DMS114 treated with DMSO at 0.1 percent for 48 hours (cell line): ENCODE results near the gene SPRYD4.
"Not testable (repeated sequence)": the region's sequence is repeated elsewhere in the genome, so short reads cannot be mapped to it uniquely, and the experiment has no call there.

Source experiments
- DNase-seq: peaks from one replicate; lab custom pipeline; 2025; ENCODE audit not compliant: unreplicated experiment; lab: John Stamatoyannopoulos, UW

SPRYD4 gene

DNA sequence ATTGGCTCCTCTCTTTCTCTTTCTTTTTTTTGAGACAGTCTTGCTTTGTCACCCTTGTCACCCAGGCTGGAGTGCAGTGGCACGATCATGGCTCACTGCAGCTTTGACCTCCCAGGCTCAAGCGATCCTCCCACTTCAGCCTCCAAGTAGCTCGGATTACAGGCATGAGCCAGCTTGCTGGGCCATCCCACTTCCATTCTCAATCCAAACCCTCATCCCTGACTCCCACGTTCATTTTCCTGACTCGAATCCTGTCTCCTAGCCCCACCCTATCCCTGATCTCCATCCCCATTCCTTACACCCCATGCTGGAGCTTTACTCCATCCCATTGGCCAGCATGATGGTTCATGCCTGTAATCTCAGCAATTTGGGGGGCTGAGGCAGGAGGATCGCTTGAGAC is 7.8 kb downstream of the SPRYD4 start:
- no peak for DNase-seq

DNA sequence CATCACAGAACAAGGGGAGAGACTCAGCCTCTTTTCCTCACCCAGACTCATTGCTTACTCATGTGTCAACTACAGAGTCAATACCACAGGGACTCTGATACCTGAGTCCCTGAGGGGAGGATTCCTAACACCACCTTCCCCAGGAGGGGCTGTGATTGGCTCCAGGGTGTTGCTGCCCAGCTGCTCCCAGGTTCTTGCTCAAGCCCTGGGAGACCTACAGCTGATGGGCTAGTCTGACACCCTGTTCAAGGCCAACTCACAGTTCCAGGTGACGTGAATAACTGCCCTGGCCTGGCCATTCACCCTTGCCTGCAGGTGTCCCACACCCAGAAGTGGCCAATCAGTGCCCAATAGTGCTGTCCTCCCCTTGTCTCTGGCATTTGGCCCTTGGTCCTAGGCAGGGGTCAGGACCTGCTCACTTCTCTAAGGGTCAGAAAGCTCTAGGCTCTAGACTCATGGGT is 8.6 kb downstream of the SPRYD4 start:
- no peak for DNase-seq

DNA sequence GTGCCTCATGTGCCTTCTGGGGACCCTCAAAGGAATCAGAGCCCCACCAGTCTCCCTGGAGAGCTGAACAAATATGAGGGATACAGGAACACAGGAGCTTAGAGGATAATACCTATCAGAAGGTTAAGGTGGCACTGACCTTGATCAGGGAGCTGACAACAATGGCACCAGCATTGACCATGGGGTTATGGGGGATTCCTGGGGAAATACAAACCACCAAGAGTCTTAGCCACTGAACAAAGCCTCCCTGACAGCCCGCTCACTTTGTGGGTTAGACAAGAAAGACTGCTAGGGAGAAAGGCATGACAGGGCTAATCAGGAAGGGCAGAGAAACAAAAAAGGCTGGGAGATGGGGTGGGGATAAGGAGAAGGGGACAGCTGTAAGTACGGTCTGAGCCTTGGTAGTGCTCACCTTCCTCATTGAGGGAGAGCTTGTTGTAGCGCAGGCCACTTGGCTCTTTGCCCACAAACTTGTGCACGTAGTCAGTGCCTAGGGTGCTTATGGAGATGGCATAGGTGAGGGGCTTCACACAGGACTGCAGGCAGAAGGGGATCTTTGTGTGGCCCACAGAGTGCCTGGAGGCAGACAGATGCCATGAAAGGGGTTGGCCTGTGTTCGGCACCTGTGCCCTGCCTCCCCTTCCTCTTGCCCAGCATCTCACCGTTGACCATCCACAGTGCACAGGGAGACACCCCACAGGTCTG is 9.3 kb downstream of the SPRYD4 start:
- DNase-seq, result no peak

- DNase-seq, result no peak
These were observed 11.2 kb downstream of the SPRYD4 start for GRCh38 chr12:56479625-56480024.

GRCh38 chr12:56484566-56484965 is 16.2 kb downstream of the SPRYD4 start:
- DNase-seq, result no peak

GRCh38 chr12:56486694-56487093 is 18.3 kb downstream of the SPRYD4 start:
- DNase-seq, result no peak

DNA sequence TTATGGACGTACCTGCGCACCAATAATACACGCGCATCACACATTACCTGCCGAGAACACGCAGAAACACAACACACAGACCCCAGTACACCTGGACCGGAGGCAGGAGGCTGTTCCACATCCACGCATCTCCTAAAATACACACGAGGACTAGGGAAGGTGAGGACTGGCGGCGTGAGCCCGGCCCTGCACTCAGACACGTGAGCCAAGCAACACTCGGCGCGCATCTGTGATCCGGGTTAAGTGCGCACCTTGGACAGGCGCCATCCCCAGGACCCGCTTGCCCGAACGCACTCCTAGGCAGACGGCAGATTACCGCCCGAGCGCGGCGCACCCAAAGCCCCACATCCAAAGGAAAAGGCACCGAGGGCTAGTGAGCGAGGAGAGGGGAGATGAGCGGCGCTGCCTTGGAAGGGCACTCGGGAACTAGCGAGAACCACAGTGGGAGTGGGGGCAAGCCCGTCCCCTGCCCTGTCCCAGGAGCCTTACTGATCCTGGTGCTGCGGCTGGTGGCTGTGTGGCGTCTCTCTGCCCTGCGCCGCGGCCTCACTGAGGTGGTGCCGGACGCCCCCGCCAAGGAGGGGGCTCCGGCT is 19.2 kb downstream of the SPRYD4 start:
- DNase-seq, result no peak

DNA sequence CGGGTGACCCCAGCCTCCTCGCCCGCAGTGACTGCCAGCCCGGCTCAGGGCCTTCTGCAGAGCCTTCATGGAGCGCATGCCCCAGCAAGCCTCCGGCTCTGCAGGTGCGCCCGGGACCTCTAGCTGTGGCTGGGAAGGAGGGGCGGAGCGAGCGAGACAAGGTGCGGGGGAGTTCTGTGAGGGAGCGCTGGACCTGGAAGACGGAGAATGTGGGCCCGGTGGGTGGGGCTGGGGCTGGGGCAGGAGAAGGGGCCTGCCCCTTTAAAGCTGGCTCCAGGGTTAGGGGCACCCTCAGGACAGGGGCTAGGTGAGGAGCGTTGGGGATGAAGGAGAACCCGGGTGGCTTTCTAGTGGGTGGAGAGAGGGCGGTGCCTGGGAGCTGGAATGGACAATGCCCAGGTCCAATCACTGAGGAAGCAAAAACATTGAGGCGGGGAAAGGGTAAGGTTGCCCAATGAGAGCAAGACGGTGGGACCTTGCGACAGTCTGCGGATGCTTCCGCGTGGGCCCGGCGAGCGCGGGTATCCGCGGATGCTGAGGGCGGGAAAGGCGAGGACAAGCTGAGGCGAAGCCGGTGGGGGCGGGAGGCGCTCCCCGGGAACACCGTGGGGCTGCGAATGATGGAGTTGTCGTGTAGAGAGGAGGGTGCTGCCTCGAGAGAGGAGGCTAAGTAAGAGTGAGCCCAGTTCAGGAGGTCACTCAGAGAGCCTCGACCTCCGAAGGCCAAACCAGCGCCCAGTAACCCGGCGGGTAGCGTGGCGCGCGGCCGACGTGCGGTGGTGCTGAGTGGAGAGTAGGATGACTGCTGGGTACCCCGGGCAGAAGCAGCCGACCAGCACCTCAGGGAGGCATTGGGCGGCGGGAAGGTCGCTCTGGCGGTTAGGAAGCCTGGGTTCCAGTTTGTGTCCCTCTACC is 19.9 kb downstream of the SPRYD4 start, which contains the start of gene GLS2:
GLS2 (minus strand) TSS at position 121 of the 915 bp plus-strand sequence; CDS start at position 78, 43 bp downstream.
- DNase-seq, result peak; percentile 89

DNA sequence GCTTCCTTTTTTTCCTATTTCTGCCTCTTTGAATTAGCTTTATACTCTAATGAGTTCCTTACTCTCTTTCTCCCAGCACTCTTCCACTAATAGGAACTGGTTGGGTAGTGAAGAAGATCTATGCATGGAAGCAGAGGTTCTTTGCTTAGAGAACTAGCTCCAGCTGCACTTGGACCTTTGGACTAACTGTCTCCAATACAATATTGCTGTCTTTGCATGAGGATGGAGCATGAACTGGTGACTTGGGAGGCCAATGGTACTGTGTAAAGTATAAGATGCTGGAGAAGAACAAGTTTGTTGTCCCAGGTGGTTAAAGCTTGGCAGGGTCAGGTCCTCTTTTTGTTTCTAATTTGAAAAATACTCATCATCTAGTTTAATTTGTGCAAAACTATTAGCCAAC is 22.0 kb downstream of the SPRYD4 start:
- no peak for DNase-seq

GRCh38 chr12:56493409-56494105 is 25.2 kb downstream of the SPRYD4 start:
- DNase-seq, result not testable (repeated sequence)

DNA sequence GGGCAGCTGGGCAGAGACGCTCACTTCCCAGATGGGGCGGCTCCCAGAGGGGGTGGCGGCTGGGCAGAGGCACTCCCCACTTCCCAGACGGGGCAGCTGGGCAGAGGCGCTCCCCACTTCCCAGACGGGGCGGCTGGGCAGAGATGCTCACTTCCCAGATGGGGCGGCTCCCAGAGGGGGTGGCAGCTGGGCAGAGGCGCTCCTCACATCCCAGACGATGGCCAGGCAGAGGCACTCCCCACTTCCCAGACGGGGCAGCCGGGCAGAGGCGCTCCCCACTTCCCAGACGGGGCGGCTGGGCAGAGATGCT is 25.7 kb downstream of the SPRYD4 start:
- not testable (repeated sequence) for DNase-seq

DNA sequence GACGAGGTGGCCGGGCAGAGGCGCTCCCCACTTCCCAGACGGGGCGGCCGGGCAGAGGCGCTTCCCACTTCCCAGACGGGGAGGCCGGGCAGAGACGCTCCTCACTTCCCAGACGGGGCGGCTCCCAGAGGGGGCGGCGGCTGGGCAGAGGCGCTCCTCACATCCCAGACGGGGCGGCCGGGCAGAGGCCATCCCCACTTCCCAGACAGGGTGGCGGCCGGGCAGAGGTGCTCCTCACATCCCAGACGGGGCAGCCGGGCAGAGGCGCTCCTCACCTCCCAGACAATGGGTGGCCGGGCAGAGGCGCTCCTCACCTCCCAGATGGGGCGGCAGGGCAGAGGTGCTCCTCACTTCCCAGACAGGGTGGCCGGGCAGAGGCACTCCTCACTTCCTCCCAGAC is 26.1 kb downstream of the SPRYD4 start:
- DNase-seq, result not testable (repeated sequence)

GRCh38 chr12:56496704-56497103 is 28.3 kb downstream of the SPRYD4 start:
- not testable (repeated sequence) for DNase-seq

- not testable (repeated sequence) for DNase-seq
These were observed 29.9 kb downstream of the SPRYD4 start for GRCh38 chr12:56498126-56498902.

DNA sequence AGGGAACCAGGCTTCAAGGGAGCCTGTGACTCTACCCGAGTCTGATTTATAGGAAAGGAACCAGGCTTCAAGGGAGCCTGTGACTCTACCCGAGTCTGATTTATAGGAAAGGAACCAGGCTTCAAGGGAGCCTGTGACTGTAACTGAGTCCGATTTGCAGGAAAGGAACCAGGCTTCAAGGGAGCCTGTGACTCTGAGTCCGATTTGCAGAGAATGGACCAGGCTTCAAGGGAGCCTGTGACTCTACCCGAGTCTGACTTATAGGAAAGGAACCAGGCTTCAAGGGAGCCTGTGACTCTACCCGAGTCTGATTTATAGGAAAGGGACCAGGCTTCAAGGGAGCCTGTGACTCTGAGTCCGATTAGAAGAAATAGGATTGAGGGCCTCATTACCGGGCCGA is 31.1 kb downstream of the SPRYD4 start:
- not testable (repeated sequence) for DNase-seq

GRCh38 chr12:56499879-56500278 is 31.5 kb downstream of the SPRYD4 start:
- DNase-seq, result not testable (repeated sequence)

DNA sequence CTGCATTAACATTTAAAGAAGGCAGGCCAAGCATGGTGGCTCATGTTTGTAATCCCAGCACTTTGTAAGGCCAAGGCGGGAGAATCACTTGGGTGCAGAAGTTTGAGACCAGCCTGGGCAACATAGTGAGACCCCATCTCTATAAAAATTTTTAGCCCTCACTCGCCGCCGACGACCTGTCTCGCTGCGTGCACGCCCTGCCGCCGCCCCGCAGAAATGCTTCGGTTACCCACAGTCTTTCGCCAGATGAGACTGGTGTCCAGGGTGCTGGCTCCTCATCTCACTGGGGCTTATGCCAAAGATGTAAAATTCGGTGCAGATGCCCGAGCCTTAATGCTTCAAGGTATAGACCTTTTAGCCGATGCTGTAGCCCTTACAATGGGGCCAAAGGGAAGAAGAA is 42.4 kb downstream of the SPRYD4 start:
- no peak for DNase-seq

GRCh38 chr12:56514014-56514318 is 45.6 kb downstream of the SPRYD4 start:
- DNase-seq, result not testable (repeated sequence)

GRCh38 chr12:56517854-56518253 is 49.5 kb downstream of the SPRYD4 start:
- DNase-seq, result no peak

GRCh38 chr12:56518570-56518969 is 50.2 kb downstream of the SPRYD4 start:
- no peak for DNase-seq
